ENCODE results near the gene MYZAP. TPM values are rescaled to one million over a fixed set of nuclear protein-coding genes. Genes with fewer than 3 reads are reported as not detected.

The MYZAP gene
- total and polyA plus RNA-seq, 9 of the 15 experiments (the other 6 are each of a cell fraction or from before 2014, with no cell fraction given): 0.03 TPM; not detected in 8

DNA sequence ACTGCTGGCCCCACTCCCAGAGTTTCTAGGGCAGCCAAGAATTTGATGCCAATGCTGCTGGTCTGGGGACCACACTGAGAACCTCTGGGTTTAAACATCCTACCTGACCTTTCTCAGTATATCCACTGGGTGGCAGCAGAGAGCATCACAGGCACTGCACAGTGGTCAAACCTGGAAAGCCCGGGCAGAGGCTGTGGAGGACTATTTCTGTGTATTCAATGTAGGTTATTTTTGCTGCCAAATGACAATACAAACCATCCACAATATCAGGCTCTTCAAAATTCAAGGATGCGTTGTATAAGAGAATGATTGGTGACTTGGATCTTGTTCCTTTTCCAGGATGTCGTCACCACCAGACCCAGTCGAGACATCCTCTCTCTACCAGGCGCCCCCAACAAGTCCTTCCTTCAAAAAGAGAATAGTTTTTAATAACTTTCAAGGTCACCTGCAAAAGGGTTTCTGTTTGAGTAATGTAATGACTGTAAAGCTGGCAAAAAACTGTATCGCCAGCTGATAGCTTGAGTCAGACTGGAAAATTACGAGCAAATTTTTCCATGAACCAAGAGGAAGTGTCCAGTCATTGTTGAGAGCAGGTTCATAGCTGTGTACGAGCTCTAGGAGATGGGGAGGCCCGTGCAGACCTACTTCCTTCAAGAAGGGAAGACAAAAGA, 30.5 kb upstream of the MYZAP start (continued):
- TF ChIP-seq JUND (IDR thresholded peaks at IDR 0.05; ENCODE audit: borderline replicate concordance, low read depth, low read length) (no peak), JUND (tag; IDR thresholded peaks at IDR 0.05; ENCODE audit: borderline replicate concordance, low read depth, low read length) (0 out of 3 replicates have a peak, but pooled peaks have one; percentile 28), NR2C1 (IDR thresholded peaks at IDR 0.05) (no peak), NR2C1 (tag; IDR thresholded peaks at IDR 0.05) (no peak), RBM17 (IDR thresholded peaks at IDR 0.05; ENCODE audit: borderline replicate concordance, low read depth, low read length) (no peak), ZNF124 (CRISPR knock-in tag; IDR thresholded peaks at IDR 0.05) (no peak), MAFG (tag; conservative IDR thresholded peaks at IDR 0.05) (0 out of 2 replicates have a peak, but pooled peaks have one; percentile 20)

GRCh38 chr15:57562196-57562769, 29.4 kb upstream of the MYZAP start:
- no peaks in the 10 kb centered on the region for H3K36me3 ChIP-seq (ENCODE audit: control insufficient read depth, insufficient read depth, low read length)
- CTCF ChIA-PET (ENCODE audit: low intra/inter-chr PET ratio): interaction anchor here (0.6 to 2.9 kb wide), 3 partner anchors 35 to 665 kb away, joined by 3 to 17 read pairs (median 3); no protein-coding TSS in a partner anchor
- BruUV-seq (replicated peaks): no TSS peak
- intact Hi-C loops (cut with micrococcal nuclease): loop anchor here (5.0 kb wide), 1 partner anchor 50 kb away; no protein-coding TSS in a partner anchor
- DNase-seq (ENCODE audit: extremely low read depth in 1 of 4, low spot score in 3 of 4) (no peak), ATAC-seq (no peak), FAIRE-seq (no peak)
- H4K20me1 ChIP-seq (replicated peaks; ENCODE audit: control insufficient read depth, insufficient read depth, low read length): no peaks in the 10 kb centered on the region
- peaks cover 15 to 29% of the 10 kb centered on the region in 2 experiments for H3K27me3 ChIP-seq (ENCODE audit: control insufficient read depth in 2 of 2, insufficient read depth in 2 of 2, low read length in 2 of 2)
- in situ Hi-C loops (cut with MboI): loop anchor here (10.0 to 25.0 kb wide), 2 partner anchors 500 to 623 kb away; partner anchors contain the start of gene ALDH1A2
- 2% methylated on average over 10 of the region's 11 CpGs for WGBS (ENCODE audit: insufficient coverage, low coverage, missing lambda C conversion rate)
- no peaks in the 10 kb centered on the region; the same call in 1 of the 2 replicates for H3K9me3 ChIP-seq (replicated peaks; ENCODE audit: control insufficient read depth, insufficient read depth, low read depth, low read length)
- H3K4me1 ChIP-seq (replicated peaks in 1 of 2; ENCODE audit: control insufficient read depth in 2 of 2, insufficient read depth in 2 of 2, low read length in 2 of 2): no peaks in the 10 kb centered on the region; a peak in 1 of 5 replicates
- no peak overlapping the region for H2AFZ ChIP-seq (ENCODE audit: low read depth, low read length)
- H3K4me3 ChIP-seq: no peak overlapping the region
- H3K4me2 ChIP-seq (ENCODE audit: insufficient read depth, low read length): no peak overlapping the region
- no peaks in the 10 kb centered on the region for H3K79me2 ChIP-seq (ENCODE audit: control insufficient read depth, insufficient read depth, low read length)
- no peak overlapping the region for H3K27ac ChIP-seq (ENCODE audit: extremely low read depth, low read depth, low read length)
- POLR2A ChIA-PET: no interaction called here
- H3K9me1 ChIP-seq (ENCODE audit: control insufficient read depth, insufficient read depth, low read length): no peaks in the 10 kb centered on the region
- H3K9ac ChIP-seq (ENCODE audit: insufficient read depth in 1 of 2, low read depth in 2 of 2, low read length in 2 of 2): no peak overlapping the region
- TF ChIP-seq ZNF318 (IDR thresholded peaks at IDR 0.05; ENCODE audit: borderline replicate concordance in 1 of 2, low read depth in 1 of 2): no peak
